Thymus (tissue), 11 donors: ENCODE data around the gene PLEKHA5. TPM values are rescaled to one million over a fixed set of nuclear protein-coding genes. Genes with fewer than 3 reads are reported as not detected.

Experiments
- DNase-seq, 9 donors: peaks; one replicate each; pipeline ENCODE4 v3.0.0-alpha.2; 2013; ENCODE audit warnings: low spot score in 9 of 9, low read depth in 6 of 9, missing footprints in 1 of 9
- H3K27ac ChIP-seq, 2 donors: one replicate each; pipeline ENCODE4 v1.5.1; 2013; ENCODE audit warnings: control low read depth in 1 of 2, low read depth in 1 of 2, low read length in 1 of 2, mild to moderate bottlenecking in 1 of 2, moderate library complexity in 1 of 2
- H3K27me3 ChIP-seq, 2 donors: one replicate each; pipeline ENCODE4 v1.5.1; 2013; ENCODE audit warnings: low read length in 1 of 2; ENCODE audit not compliant: control insufficient read depth in 2 of 2, insufficient read depth in 1 of 2
- H3K36me3 ChIP-seq, 2 donors: one replicate each; pipeline ENCODE4 v1.5.1; 2013; ENCODE audit warnings: low read length in 1 of 2, mild to moderate bottlenecking in 1 of 2, moderate library complexity in 1 of 2; ENCODE audit not compliant: control insufficient read depth in 2 of 2, insufficient read depth in 2 of 2
- H3K4me1 ChIP-seq, 2 donors: one replicate each; pipeline ENCODE4 v1.5.1; 2013; ENCODE audit warnings: low read length in 2 of 2; ENCODE audit not compliant: control insufficient read depth in 2 of 2, insufficient read depth in 2 of 2
- H3K4me3 ChIP-seq, 2 donors: one replicate each; pipeline ENCODE4 v1.5.1; 2013; ENCODE audit warnings: low read length in 2 of 2, control low read depth in 1 of 2, mild to moderate bottlenecking in 1 of 2
- H3K9me3 ChIP-seq, 2 donors: one replicate each; pipeline ENCODE4 v1.5.1; 2013; ENCODE audit warnings: low read length in 1 of 2, mild to moderate bottlenecking in 1 of 2; ENCODE audit not compliant: control insufficient read depth in 2 of 2, insufficient read depth in 1 of 2
- WGBS: extraction: QIAGEN DNeasy Blood & Tissue Kit; methylation state at CpG from one replicate; pipeline ENCODE4 v1.1.7; 2013; 5-methylcytosine and 5-hydroxymethylcytosine counted together
- polyA plus RNA-seq: library from polyadenylated mRNA; stranded (reverse); fragments of 200-250 nt; gene quantifications from one replicate; pipeline ENCODE4 v1.2.3, GENCODE V29; 2013
- total RNA-seq: library from RNA; stranded (reverse); fragments of 120-200 nt; gene quantifications from one replicate; pipeline ENCODE4 v1.2.4, GENCODE V29; 2013
- donor health status: healthy.

The PLEKHA5 gene
- total and polyA plus RNA-seq, 2 donors: 12.2 to 18.0 TPM

DNA sequence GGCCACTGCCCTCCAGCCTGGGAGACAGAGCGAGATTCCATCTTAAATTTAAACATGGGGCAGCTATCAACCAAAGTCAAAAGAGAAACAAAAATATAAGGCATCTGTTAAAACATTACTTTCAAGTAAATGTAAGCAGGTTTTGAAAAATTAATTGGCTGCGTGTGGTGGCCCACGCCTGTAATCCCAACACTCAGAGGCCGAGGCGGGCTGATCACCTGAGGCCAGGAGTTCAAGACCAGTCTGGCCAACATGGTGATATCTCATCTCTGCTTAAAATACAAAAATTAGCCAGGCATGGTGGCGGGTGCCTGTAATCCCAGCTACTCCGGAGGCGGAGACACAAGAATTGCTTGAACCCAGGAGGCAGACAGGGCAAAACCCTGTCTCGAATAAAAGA, 82.7 kb downstream of the PLEKHA5 start:
- H3K27ac ChIP-seq: no peak overlapping the region
- no peaks in the 10 kb centered on the region for H3K4me1 ChIP-seq
- H3K9me3 ChIP-seq: no peaks in the 10 kb centered on the region
- no peaks in the 10 kb centered on the region for H3K36me3 ChIP-seq
- H3K27me3 ChIP-seq: no peaks in the 10 kb centered on the region
- H3K4me3 ChIP-seq: no peak overlapping the region
- 98% methylated on average over 9 of the region's 9 CpGs for WGBS
- no peak for DNase-seq

DNA sequence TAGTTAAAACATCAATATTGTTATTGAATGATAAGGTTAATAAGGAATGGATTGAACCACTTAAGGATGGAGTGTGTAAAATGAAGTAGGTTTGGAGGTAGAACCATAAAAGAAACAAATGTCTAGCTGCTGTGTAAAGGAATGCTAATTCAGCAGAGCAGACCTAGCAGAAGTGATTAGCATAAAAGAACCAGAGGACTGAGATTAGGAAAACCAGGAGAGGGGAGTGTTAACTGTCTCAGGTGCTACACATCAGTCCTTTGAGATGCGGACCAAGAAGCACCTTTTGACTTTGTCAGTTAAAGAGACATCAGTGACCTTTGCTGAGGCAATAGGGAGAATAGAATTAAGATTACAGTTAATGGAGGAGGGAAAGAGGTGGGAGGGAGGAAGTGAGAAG, 84.5 kb downstream of the PLEKHA5 start:
- H3K36me3 ChIP-seq: no peaks in the 10 kb centered on the region
- 96% methylated on average over 1 of the region's 1 CpG for WGBS
- no peak for DNase-seq
- H3K4me1 ChIP-seq: no peaks in the 10 kb centered on the region
- no peak overlapping the region for H3K4me3 ChIP-seq
- no peaks in the 10 kb centered on the region for H3K27me3 ChIP-seq
- H3K9me3 ChIP-seq: no peaks in the 10 kb centered on the region
- H3K27ac ChIP-seq: no peak overlapping the region

DNA sequence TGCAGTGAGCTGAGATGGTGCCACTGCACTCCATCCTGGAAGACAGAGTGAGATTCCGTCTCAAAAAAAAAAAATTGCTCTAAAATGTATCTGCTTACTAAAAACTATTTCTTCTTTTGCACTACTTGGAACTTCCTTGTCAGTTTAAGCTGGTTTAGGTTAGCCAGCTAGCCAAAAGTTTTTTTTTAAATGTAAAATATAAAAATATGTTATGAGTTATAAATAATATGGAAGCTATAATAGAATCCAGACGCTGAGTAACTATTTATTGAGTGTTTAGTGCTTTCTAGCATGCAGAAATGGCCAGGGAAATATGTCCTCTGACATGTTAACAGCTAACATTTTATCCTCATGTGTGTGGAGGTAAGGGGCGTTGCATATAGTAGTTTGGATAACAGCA, 85.6 kb downstream of the PLEKHA5 start:
- H3K4me3 ChIP-seq: no peak overlapping the region

DNA sequence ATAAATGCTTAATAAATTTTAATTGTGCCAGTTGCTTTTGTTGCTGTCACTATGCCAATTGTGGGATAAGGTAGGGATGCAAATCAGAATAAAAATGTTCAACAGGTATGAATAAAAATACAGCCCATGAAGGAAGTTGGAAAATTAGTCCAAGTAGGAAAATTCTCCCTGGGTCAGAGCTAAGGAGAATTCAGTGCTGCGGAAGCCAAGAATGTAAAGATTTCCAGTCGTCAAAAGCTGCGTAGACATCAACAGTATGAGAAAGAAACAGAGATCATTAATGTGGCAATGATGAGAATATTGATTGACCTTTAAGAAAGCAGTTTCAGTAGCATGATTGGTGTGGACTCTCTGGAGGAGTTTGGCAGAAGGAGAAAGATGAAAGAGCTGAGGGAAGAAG, 87.9 kb downstream of the PLEKHA5 start:
- no peaks in the 10 kb centered on the region for H3K4me1 ChIP-seq
- no peaks in the 10 kb centered on the region for H3K27me3 ChIP-seq
- no peak overlapping the region for H3K27ac ChIP-seq
- WGBS: 98% methylated on average over 3 of the region's 3 CpGs
- H3K4me3 ChIP-seq: no peak overlapping the region
- no peaks in the 10 kb centered on the region for H3K9me3 ChIP-seq
- no peaks in the 10 kb centered on the region for H3K36me3 ChIP-seq
- no peak for DNase-seq

More for the DNA sequence above, 85.6 kb downstream of the PLEKHA5 start:
- DNase-seq: no peak
- Histone ChIP-seq H3K27me3 (no peaks in the 10 kb centered on the region), H3K4me1 (no peaks in the 10 kb centered on the region), H3K9me3 (no peaks in the 10 kb centered on the region), H3K27ac (no peak overlapping the region), H3K36me3 (no peaks in the 10 kb centered on the region)
- 99% methylated on average over 3 of the region's 3 CpGs for WGBS

DNA sequence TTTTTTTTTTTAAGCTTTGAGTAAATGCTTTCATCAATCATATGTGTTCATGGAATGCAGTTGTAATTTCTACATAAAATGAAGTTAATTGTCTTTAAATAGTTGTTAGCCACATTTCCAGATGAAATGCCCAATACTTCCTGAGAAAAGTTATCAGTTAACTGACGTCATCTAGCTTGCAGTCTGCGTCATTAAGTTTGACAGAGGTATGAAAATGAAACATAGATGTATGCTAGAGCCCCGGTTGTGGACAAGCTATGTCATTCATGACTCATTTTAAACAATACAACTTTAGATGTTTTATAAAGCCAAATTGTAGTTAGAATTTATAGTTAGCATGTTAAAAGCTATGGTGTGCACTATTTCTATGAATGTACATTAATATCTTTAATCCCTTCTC, 90.7 kb downstream of the PLEKHA5 start:
- H3K36me3 ChIP-seq: no peaks in the 10 kb centered on the region
- H3K4me1 ChIP-seq: no peaks in the 10 kb centered on the region
- H3K27me3 ChIP-seq: no peaks in the 10 kb centered on the region
- H3K4me3 ChIP-seq: no peak overlapping the region
- no peak for DNase-seq
- 85% methylated on average over 3 of the region's 3 CpGs for WGBS
- H3K27ac ChIP-seq: no peak overlapping the region
- no peaks in the 10 kb centered on the region for H3K9me3 ChIP-seq

DNA sequence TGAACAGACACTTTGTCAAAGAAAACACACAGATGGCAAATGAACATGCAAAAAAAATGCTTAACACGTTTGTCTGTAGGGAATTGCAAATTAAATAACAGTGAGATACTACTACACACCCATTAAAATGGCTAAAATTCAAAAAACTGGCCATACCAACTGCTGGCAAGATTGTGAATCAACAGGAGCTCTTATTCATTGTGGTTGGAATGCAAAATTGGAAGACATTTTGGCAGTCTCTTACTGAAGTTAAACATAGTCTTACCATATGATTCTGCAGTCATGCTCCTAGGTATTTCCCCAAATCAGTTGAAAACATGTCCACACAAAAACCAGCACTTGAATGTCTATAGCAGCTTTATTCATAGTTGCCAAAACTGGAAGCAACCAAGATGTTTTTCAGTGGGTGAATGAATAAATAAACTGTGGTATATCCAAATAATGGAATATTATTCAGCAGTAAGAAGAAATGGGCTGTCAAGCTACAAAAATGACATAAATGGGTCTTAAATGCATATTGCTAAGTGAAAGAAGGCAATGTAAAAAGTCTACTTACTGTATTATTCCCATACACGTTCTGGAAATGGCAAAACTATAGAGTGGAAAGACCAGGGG, 91.4 kb downstream of the PLEKHA5 start:
- WGBS: 93% methylated on average over 2 of the region's 2 CpGs
- H3K4me3 ChIP-seq: no peak overlapping the region
- no peaks in the 10 kb centered on the region for H3K36me3 ChIP-seq
- H3K4me1 ChIP-seq: no peaks in the 10 kb centered on the region
- H3K27me3 ChIP-seq: no peaks in the 10 kb centered on the region
- DNase-seq: no peak
- H3K9me3 ChIP-seq: no peaks in the 10 kb centered on the region
- H3K27ac ChIP-seq: no peak overlapping the region

DNA sequence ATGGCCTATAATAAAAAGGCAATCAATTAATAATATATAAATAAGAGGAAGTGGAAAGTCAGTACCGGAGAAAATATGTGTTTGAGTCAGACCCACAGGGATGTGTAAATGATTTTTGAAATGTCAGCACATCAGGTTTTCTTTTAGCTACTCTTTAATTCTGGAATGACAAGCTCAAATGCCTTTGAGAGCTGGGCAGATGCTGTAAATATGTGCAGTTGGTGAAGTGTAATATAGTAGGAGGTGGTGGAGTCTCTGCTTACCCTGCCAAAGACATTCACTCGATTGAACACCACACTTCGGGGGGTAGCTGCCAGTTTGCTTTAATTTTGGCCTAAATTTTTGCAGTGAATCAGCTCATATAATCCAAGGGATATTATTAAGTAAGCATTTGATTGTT, 93.0 kb downstream of the PLEKHA5 start:
- no peak overlapping the region for H3K4me3 ChIP-seq
- no peaks in the 10 kb centered on the region for H3K9me3 ChIP-seq
- no peaks in the 10 kb centered on the region for H3K4me1 ChIP-seq
- 96% methylated on average over 3 of the region's 3 CpGs for WGBS
- H3K27me3 ChIP-seq: no peaks in the 10 kb centered on the region
- DNase-seq: no peak
- no peak overlapping the region for H3K27ac ChIP-seq
- no peaks in the 10 kb centered on the region for H3K36me3 ChIP-seq

DNA sequence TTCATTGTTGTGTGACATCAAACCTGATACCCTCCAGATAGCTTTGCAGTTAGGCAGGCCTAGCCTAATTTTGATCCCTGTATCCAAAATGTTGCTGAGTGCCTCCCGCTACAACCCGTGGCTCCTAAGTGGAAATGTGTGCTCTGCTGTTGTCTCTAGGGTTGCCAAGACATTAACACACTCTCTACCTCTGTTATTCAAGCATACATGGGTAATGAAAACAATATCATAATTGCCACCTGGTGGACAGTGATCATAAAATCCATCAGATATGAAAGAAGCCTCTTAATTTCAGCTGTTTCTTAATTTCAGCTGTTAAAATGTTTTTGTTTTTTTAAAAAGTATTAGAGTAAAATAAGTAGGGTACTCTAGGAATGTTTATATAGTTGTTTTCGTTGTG, 93.5 kb downstream of the PLEKHA5 start:
- Histone ChIP-seq H3K9me3 (no peaks in the 10 kb centered on the region), H3K27ac (no peak overlapping the region), H3K36me3 (no peaks in the 10 kb centered on the region), H3K4me1 (no peaks in the 10 kb centered on the region), H3K27me3 (no peaks in the 10 kb centered on the region), H3K4me3 (no peak overlapping the region)
- DNase-seq: no peak
- WGBS: 89% methylated on average over 3 of the region's 3 CpGs

DNA sequence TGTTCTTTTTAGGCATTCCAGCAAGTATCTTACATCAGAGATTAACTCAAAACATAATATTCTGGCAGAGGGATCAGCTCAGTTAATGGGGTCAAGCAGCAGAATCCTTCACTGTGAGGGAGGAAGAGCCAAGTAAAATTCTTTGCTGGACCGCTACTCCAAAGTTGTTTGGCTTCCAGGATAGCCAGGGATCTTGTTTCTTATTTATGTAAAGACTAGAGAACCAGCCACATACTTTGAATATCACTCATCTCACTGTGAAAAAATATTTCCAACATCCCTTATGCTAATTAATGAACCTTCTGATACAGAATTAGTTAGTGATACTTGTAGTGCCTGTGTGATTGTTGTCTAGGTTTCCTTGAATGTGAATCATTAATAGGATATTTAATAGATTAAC, 94.2 kb downstream of the PLEKHA5 start:
- WGBS: 93% methylated on average over 1 of the region's 1 CpG
- Histone ChIP-seq H3K36me3 (no peaks in the 10 kb centered on the region), H3K4me1 (no peaks in the 10 kb centered on the region), H3K27me3 (no peaks in the 10 kb centered on the region), H3K9me3 (no peaks in the 10 kb centered on the region), H3K27ac (no peak overlapping the region), H3K4me3 (no peak overlapping the region)
- no peak for DNase-seq

DNA sequence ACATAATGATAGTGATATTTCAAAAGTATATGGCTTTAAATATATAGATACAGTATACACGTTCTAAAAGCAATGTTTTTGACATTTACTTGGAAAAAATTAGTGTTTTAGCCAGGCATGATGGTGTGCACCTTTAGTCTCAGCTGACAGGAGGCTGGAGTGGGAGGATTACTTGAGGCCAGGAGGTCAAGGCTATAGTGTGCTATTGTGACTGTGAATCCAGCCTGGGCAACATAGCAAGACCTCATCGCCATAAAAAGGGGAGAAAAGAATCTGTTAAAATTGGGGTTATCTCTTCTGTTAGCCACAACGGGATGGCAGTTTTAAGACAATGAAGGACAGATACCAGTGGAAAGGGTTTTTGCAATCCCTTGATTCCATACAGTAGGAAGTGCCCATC, 95.2 kb downstream of the PLEKHA5 start:
- Histone ChIP-seq H3K4me3 (no peak overlapping the region), H3K27me3 (no peaks in the 10 kb centered on the region), H3K9me3 (peaks cover 0 to 3% of the 10 kb centered on the region in 2 donors), H3K27ac (no peak overlapping the region), H3K36me3 (no peaks in the 10 kb centered on the region), H3K4me1 (no peaks in the 10 kb centered on the region)
- DNase-seq: no peak
- WGBS: 96% methylated on average over 3 of the region's 3 CpGs
